ENCODE measurements around the gene MREG.

Gene MREG, protein sequence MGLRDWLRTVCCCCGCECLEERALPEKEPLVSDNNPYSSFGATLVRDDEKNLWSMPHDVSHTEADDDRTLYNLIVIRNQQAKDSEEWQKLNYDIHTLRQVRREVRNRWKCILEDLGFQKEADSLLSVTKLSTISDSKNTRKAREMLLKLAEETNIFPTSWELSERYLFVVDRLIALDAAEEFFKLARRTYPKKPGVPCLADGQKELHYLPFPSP

DNA sequence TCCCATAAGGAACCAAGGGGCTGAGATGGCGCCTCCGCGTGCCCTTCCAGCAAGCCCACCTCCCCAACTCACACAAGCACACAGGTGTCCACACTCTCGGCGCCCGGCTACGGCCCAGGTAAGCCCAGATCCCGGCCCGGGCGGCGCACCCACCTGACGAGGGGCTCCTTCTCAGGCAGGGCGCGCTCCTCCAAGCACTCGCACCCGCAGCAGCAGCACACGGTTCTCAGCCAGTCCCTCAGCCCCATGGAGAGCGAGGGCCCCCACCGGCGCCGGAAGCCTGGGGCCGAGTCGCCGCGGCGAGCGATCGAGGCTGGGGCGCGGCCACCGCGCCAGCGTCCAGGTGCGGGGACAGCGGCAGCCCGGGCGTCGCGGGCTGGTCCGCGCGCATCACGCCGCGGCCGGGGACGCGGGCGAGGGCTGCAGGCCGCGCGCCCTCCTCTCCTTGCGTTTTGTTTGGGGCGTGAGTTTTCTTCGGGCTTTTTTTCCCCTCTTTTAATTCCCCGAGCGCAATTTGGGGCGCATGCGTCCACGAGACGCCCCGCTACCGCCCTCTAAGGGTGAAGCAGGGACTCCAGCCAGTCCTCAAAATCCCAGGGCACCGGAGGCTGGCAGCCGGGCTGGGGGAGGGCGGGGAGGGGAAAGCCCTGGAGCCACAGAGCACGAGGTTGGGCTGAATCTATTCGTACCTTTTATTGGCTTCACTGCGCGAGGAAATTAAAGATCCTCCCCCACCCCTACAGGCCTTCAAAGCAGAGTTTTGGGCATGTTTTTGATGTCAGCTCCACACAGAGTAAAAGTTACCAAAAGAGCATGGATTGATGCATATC is at the start of gene MREG:
MREG (minus strand) TSS at position 472 of the 830 bp plus-strand sequence; CDS start at position 248, 224 bp downstream.
- DNase-seq: no peak

DNA sequence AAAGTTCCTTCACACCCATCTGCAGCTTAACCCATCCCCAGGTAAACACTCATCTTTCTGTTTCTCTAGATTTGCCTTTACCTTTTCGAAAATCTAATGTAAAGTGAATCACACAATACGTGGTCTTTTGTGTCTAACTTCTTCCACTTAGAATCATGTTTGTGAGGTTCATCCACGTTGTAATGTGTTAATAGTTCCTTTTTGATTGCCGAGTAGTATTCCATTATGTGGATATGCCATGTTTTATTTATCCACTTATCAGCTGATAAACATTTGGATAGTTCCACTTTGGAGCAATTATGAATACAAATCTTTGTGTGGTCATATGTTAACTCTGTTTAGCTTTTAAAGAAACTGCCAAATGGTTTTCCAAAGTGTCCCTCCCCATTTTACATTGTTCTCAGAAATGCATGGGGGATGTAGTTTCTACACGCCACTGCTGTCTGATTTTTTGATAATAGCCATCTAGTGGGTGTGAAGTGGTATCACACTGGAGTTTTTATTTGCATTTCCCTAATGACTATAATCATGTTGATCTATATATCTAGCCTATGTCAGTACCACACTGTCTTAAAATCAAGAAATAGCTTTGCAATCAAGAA is 46.0 kb upstream of the MREG start:
- DNase-seq: no peak

- DNase-seq: no peak
Observed at GRCh38 chr2:216057688-216058193, 44.4 kb upstream of the MREG start.

GRCh38 chr2:216056739-216057138 is 43.4 kb upstream of the MREG start:
- no peak for DNase-seq

GRCh38 chr2:216055680-216056079 is 42.3 kb upstream of the MREG start:
- no peak for DNase-seq

- no peak for DNase-seq
Observed at GRCh38 chr2:216052420-216052819, 39.1 kb upstream of the MREG start.

DNA sequence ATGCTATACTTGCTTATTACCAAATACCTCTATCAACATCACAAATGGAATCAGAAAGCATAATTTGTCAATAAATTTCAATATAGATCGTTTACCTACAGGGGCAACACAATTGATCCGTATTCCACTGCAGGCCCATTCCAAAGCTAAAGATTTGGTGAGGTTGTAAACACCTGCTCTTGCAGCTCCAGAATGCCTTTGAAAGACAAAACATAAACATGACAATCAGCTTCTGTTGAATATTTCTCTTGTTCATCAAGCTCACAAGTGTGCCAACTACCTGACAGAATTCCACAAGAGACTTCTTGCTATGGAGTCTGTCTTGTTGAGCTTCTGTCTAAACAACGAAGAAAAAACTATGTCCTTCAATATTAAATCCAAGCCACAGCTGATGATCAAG is 38.0 kb upstream of the MREG start:
- DNase-seq: no peak

DNA sequence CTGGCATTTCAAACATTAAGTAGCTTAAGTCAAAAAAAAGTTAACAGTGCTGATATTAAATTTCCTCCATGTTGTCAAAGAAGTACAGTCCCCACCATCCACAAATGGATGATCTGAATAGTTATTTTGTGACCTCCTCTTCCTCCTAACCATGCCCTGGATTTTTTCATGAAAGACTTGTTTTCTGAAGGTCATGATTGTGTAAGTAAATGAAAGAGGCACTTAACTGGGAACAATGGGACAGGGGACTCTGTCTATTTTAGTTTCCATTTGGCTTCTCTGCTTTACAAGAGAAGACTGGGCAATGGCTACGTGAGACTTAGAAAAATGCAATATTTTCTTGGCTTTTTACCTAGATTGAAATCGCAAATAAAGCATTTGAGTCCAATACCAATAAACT is 36.1 kb upstream of the MREG start:
- DNase-seq: no peak

DNA sequence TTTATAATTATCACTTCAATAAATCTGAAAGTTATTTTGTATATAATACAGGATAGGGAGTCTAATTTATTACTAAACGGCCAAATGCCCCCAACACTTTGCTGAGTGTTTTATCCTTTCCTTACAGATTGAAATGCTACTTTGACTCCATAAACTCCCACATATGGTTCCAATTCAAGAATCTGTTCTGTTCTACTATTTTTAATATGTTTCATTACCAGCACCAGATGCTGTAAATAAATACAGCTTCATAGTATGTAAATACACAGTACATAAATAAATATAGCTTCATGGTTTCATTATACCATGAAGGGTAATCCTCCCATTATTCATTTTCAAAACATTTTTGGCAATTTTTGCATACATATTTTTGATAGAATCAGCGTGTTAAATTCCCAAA is 34.0 kb upstream of the MREG start:
- DNase-seq: no peak

DNA sequence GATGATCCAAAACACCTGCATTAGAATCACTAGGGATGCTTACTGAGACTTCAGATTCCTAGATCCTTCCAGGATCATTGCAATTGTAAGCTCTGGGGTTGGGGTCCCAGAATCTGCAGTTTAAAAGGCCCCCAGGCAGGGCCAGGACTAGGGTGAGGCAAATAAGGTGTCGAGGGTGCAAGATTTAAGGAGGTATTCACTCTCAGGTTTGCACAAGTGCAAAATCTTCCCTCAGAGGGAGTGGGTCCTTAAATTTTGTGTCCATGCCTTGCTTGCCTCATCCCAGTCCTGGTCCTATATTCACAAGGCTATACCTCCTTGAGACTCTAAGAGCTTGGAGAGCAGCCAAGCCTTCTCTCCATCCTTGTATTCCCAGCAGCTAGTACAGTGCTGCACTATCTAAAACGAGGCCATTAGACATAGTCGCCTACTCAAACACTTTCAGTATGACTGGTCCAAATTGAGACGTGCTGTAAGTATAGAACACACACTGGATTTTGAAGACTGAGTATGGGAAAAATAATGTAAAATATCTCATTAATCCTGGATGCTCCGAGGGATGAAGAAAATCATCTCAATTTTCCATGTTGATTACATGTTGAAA is 31.6 kb upstream of the MREG start:
- DNase-seq: no peak

DNA sequence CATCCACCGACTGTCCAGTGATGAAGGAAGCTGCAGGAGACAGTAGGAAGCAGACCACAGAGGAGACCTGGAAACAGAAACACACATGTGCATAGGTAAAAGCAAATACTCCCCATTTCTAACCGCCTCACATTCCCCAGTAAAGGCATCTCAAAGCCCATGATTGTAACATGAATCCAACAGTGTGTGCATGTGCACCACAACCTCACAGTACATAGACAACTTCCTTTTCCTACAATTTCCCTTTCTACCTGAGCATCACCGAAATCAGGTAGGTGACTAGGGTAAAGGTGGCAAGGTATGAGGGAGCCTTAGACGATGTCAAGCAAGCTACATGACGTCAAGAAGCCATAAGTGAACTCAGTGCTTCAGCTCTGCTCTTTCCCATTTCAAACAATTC is 30.6 kb upstream of the MREG start:
- DNase-seq: no peak

DNA sequence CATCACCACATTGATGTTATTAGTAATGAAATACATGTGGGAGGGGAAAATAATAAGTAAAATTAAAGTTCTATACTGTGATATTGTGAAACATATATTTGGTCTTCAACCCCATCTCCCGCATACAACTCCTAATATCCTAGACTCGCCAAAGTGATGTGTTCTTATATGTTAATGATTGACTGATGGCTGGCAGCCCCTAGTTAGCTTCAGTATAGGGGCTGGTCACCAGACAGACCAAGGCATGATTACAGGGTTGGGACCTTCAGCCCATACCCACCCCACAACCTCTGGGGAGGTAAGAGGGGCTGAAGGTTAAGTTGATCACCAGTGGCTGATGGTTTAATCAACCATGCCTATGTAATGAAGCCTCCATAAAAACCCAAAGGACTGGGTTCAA is 28.1 kb upstream of the MREG start:
- no peak for DNase-seq

DNA sequence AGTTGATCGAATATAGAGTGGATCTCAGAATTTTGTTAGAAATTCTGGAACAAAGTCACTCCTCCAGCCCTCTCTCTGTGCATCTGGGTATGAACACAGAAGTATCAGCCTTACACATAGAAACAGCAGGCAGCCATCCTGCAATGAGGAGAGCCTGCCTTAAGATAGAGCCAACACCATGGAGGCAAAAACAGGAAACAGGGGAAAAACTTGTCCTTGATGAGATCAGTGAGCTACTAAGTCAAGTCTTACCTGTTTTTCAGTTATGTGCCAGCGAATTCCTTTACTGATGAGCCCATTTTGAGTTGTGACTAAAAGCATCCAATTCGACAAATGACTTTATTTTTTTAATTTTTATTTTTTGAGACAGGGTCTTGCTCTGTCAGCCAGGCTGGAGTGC is 26.6 kb upstream of the MREG start:
- DNase-seq: no peak

GRCh38 chr2:216034065-216034464 is 20.7 kb upstream of the MREG start:
- no peak for DNase-seq

DNA sequence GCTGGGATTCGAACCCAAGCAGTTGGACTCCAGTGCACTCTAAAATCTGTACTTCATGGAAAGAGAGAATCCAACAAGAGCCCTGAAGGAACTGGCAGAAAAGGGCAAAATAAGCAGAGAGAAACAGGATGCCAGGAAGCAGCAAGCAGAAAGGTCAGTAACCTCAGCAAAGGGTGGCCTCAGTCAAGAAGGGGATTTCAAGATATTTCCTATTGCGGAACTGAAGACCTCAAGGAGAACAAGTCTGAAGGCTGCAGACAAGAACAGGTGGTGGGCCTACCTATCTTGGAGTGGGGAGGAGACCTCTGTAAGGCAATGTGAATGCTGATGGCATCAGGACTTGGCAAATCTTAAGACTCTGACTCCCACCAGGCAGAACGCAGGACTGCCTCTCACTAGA is 20.1 kb upstream of the MREG start:
- DNase-seq: no peak

GRCh38 chr2:216031960-216032689 is 18.8 kb upstream of the MREG start:
- DNase-seq: no peak

DNA sequence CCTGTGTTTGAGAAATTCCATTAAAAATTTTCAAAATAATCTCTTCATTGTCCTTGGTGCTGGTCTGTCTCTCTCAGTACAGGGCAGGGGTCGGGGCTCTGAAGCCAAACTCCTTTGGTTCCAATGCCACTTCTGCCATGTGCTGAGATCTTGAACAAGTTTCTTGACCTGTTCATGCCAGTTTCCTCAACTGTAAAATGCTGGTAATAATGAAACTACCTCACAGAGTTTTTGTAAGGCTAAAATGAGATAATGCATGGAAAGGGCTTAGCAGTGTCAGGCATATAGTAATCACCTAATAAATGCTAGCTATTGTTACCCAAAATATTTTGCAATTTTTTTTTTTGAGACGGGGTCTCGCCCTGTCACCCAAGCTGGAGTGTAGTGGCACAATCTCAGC is 16.9 kb upstream of the MREG start:
- DNase-seq: no peak

GRCh38 chr2:216029416-216030129 is 16.2 kb upstream of the MREG start:
- no peak for DNase-seq

DNA sequence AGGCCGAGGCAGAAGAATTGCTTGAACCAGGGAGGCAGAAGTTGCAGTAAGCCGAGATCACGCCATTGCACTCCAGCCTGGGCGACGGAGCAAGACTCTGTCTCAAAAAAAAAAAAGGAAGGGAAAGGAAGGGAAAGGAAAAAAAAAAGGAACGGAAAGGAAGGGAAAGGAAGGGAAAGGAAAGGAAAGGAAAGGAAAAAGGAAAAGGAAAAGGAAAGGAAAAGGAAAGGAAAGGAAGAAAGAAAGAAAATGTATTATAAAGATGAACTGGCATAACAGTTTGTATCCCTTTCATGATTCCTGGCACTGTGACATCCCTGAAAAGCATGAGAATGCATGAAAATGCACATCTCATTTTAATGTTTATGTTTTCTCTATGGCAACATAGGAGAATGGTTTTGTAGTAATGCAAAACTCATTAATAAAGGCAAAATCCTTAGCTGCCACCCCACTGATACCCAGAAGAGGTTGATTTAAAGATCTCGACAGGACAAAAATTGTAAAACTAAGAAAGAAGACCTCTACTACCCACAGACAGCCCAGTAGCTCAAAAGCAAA is 11.5 kb upstream of the MREG start:
- no peak for DNase-seq

DNA sequence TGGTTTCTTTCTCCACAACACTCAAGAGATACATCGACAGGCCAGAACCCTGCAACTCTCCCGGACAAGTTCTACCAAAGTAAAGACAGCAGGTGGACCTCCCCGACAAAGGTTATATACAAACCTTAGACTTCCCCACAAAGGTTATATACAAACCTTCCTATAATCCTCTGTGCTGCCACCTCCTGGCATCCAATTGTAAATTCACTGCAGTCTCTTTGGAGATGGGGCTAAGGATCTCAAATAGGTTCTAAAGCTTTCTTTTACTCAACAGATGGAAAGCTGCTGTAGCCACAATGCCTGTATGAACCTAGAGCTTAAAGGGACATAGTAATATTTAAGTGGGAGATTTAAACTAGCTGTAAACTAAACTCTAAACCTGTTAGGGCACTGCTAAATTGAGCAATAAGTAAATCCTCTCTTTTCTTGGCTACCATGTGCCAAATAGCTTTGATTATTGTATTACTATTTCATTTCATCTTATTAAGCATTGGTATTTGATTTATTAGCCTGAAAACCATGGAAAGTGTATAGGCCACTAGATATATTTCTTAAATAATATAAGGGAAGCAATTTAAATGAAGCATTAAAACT is 9.8 kb upstream of the MREG start:
- no peak for DNase-seq

DNA sequence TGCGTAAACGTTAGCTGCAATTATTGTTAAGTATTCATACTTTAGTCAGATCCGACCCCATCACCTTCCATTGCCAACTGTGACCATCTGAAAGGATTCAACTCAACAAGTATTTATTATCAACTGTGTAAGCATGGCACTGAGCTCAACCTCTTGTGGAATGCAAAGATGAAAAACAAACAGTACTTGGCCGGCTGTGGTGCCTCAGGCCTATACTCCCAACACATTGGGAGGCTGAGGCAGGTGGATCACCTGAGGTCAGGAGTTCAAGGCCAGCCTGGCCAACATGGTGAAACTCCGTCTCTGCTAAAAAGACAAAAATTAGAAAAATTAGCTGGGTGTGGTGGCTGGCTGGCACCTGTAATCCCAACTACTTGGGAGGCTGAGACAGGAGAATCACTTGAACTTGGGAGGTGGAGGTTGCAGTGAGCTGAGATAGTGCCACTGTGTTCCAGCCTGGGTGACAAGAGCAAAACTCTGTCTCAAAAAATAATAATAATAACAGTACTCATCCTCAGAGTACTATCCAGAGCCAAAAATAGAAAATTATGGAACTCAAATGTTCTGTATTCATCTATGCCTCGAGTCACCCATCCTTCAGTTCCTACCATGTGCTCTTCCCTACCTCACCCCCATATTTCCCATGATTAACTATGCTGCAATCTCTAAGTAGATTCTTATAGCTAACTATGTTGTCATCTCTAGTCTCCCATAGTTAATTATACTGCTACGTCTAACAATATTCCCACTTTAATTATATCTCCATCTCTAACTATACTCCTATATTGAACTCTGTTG is 8.6 kb upstream of the MREG start:
- DNase-seq: no peak

All from GF-D8 (cell line).